HEK293 (cell line): Measurements from ENCODE around the gene MAS1.
A peak's percentile ranks its signal among the peaks of the same experiment; 100 is the strongest.
"Not testable (repeated sequence)": the region's sequence is repeated elsewhere in the genome, so short reads cannot be mapped to it uniquely, and the experiment has no call there.

ENCODE experiments used
- CTCF ChIA-PET: fragments of 350-600 bp; formaldehyde crosslinking; extraction: SDS; loops from one replicate; lab custom pipeline; 2021; ENCODE audit warnings: antibody characterized with exemption; lab: Yijun Ruan, JAX
- POLR2A ChIA-PET: fragments of 300-600 bp; formaldehyde crosslinking; extraction: SDS; loops from one replicate; lab custom pipeline; 2020; ENCODE audit warnings: antibody characterized with exemption, inconsistent platforms; lab: Yijun Ruan, JAX
- H3K27ac ChIP-seq: fragments of 200-500 bp; sonication (Bioruptor generic); 2 replicates; pipeline ENCODE4 v1.5.1; 2014; ENCODE audit warnings: low read depth, low read length, control low read depth, inconsistent platforms; ENCODE audit errors: extremely low read depth
- H3K36me3 ChIP-seq, 2 experiments: fragments of 200-500 bp in 1 of 2; sonication (Bioruptor generic) in 1 of 2; 1 replicate in 1 of 2; 2 replicates in 1 of 2; pipeline ENCODE4 v1.5.1; 2014 to 2017; ENCODE audit warnings: inconsistent platforms in 2 of 2, low read length in 2 of 2; ENCODE audit not compliant: control insufficient read depth in 2 of 2, insufficient read depth in 1 of 2
- H3K4me1 ChIP-seq: fragments of 200-500 bp; sonication (Bioruptor generic); 2 replicates; pipeline ENCODE4 v1.5.1; 2014; ENCODE audit warnings: mild to moderate bottlenecking, low read length, inconsistent platforms; ENCODE audit not compliant: control insufficient read depth, insufficient read depth
- H3K4me3 ChIP-seq: 2 replicates; pipeline ENCODE4 v1.5.1; 2011; ENCODE audit warnings: low read depth, mild to moderate bottlenecking, control low read depth, low read length, moderate library complexity
- H3K9me3 ChIP-seq: fragments of 200-500 bp; sonication (Bioruptor generic); 2 replicates; pipeline ENCODE4 v1.5.1; 2014; ENCODE audit warnings: low read depth, low read length, inconsistent platforms; ENCODE audit not compliant: control insufficient read depth, insufficient read depth
- HIC1 ChIP-seq: fragments of 450-650 bp; formaldehyde crosslinking; IDR thresholded peaks from 2 replicates; pipeline ENCODE4 v1.5.1; 2016; ENCODE audit warnings: missing biosample characterization, missing genetic modification characterization
- KLF10 ChIP-seq: fragments of 450-650 bp; IDR thresholded peaks from 2 replicates; pipeline ENCODE4 v1.5.1; 2018; ENCODE audit warnings: missing biosample characterization, mild to moderate bottlenecking, missing genetic modification characterization
- PRDM2 ChIP-seq: fragments of 450-650 bp; formaldehyde crosslinking; IDR thresholded peaks from 2 replicates; pipeline ENCODE4 v1.5.1; 2016; ENCODE audit warnings: missing biosample characterization, missing genetic modification characterization, borderline replicate concordance
- SETDB1 ChIP-seq: IDR thresholded peaks from one replicate; pipeline ENCODE4 v1.6.1; 2017; ENCODE audit warnings: mild to moderate bottlenecking, low read length, moderate library complexity, mixed read lengths; ENCODE audit not compliant: insufficient read length
- ZNF585B ChIP-seq: fragments of 450-650 bp; formaldehyde crosslinking; IDR thresholded peaks from 2 replicates; pipeline ENCODE4 v1.5.1; 2016; ENCODE audit warnings: missing biosample characterization, missing genetic modification characterization
- ZNF654 ChIP-seq: fragments of 450-650 bp; formaldehyde crosslinking; IDR thresholded peaks from 2 replicates; pipeline ENCODE4 v1.5.1; 2016; ENCODE audit warnings: low read depth, missing biosample characterization, missing genetic modification characterization

Gene MAS1

GRCh38 chr6:159848552-159848951, 42.2 kb upstream of the MAS1 start:
- H3K9me3 ChIP-seq, H3K27ac ChIP-seq, H3K4me3 ChIP-seq, POLR2A ChIA-PET, H3K36me3 ChIP-seq, H3K4me1 ChIP-seq: not testable (repeated sequence)
- TF ChIP-seq ZNF585B (tag by site-specific recombination) = peak; percentile 97
- TF ChIP-seq SETDB1 = peak; percentile 49
- CTCF ChIA-PET = interaction anchor here (1.2 kb wide), 1 partner anchor 15 kb away, joined by 3 read pairs; no protein-coding TSS in a partner anchor

- H3K4me1 ChIP-seq, CTCF ChIA-PET, H3K27ac ChIP-seq, H3K9me3 ChIP-seq, H3K36me3 ChIP-seq, POLR2A ChIA-PET, H3K4me3 ChIP-seq: not testable (repeated sequence)
Measured at GRCh38 chr6:159849851-159850250, 40.9 kb upstream of the MAS1 start.

- ChIA-PET CTCF (interaction anchor here (0.8 to 1.4 kb wide), 3 partner anchors 9 to 47 kb away, joined by 3 to 5 read pairs (median 3); no protein-coding TSS in a partner anchor), POLR2A (interaction anchor here (1.0 to 2.7 kb wide), 3 partner anchors 63 to 160 kb away, joined by 3 to 10 read pairs (median 5); partner anchors contain the start of genes MRPL18, SOD2, TCP1 and WTAP)
- H3K9me3 ChIP-seq = no peaks in the 10 kb centered on the region
Measured at GRCh38 chr6:159852877-159853276, 37.9 kb upstream of the MAS1 start.

More at GRCh38 chr6:159852877-159853276, 37.9 kb upstream of the MAS1 start:
- H3K4me1 ChIP-seq = no peaks in the 10 kb centered on the region
- no peak overlapping the region for H3K4me3 ChIP-seq
- no peak overlapping the region for H3K27ac ChIP-seq
- TF ChIP-seq HIC1 (tag by site-specific recombination) = no peak
- no peak for TF ChIP-seq PRDM2
- no peak for TF ChIP-seq KLF10
- TF ChIP-seq ZNF654 (tag by site-specific recombination) = peak; percentile 27
- no peaks in the 10 kb centered on the region for H3K36me3 ChIP-seq
